CD4-positive, alpha-beta T cell treated with Interleukin-15 for 1 hour (primary cell): Measurements from ENCODE around the gene RIC8A.

Source experiments
- DNase-seq: peaks from one replicate; pipeline ENCODE4 v3.0.0-alpha.2; 2020

The RIC8A gene

GRCh38 chr11:250740-251299 is 43.3 kb downstream of the RIC8A start:
- peak; percentile 77 for DNase-seq

- DNase-seq = no peak
Measured at GRCh38 chr11:251550-251949, 44.0 kb downstream of the RIC8A start.

GRCh38 chr11:252666-253065 is 45.2 kb downstream of the RIC8A start:
- no peak for DNase-seq

GRCh38 chr11:253160-253885 is 45.8 kb downstream of the RIC8A start:
- no peak for DNase-seq

GRCh38 chr11:253886-254270 is 46.4 kb downstream of the RIC8A start:
- no peak for DNase-seq

GRCh38 chr11:255176-255575 is 47.7 kb downstream of the RIC8A start:
- no peak for DNase-seq

GRCh38 chr11:255816-256215 is 48.3 kb downstream of the RIC8A start:
- no peak for DNase-seq

- DNase-seq = no peak
Measured at GRCh38 chr11:256952-257737, 49.6 kb downstream of the RIC8A start.

GRCh38 chr11:257766-258493 is 50.4 kb downstream of the RIC8A start:
- no peak for DNase-seq

- no peak for DNase-seq
Measured at GRCh38 chr11:259413-259812, 51.9 kb downstream of the RIC8A start.

- no peak for DNase-seq
Measured at GRCh38 chr11:261624-262023, 54.1 kb downstream of the RIC8A start.
